ENCODE results near the gene GRK5.

GRK5 gene

DNA sequence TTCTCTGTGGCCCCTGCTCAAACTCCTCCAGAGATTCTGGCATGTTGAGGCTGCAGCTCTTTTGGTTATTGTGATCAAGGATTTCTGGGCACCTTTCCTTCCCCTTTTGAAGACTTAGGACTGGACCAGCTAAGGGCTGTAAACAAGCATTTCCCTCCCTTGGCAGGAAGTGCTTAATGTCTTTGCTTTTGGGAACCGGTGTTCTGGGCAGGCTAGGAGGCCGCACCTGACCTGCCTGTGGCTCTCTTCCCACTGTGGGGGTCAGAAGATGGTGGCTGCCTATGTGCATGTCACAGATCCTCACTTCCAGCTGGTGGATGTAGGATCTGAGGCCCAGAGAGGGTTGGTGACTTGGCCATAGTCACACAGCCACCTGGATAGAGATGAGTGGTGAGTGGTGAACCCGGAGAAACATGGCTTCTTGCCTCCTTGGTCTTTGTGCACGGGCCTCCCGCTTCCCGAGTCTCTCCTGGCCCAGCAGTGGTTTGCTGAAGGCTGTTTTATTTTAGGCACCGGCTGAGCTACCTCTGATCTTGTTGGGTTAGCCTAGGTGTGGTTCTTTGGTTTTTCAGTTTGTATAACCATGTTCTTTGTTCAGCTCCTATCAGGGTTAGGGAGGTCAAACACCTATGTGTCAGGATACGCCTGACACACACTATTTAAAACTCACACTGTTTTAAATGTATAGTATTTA lies 82.0 kb downstream of the GRK5 start:
- no peak for TF ChIP-seq POLR2A (IDR thresholded peaks at IDR 0.05; ENCODE audit: low read length)
- TF ChIP-seq GATA1 (IDR thresholded peaks at IDR 0.05; ENCODE audit: low read depth, low read length), result no peak
- no peak for DNase-seq

DNA sequence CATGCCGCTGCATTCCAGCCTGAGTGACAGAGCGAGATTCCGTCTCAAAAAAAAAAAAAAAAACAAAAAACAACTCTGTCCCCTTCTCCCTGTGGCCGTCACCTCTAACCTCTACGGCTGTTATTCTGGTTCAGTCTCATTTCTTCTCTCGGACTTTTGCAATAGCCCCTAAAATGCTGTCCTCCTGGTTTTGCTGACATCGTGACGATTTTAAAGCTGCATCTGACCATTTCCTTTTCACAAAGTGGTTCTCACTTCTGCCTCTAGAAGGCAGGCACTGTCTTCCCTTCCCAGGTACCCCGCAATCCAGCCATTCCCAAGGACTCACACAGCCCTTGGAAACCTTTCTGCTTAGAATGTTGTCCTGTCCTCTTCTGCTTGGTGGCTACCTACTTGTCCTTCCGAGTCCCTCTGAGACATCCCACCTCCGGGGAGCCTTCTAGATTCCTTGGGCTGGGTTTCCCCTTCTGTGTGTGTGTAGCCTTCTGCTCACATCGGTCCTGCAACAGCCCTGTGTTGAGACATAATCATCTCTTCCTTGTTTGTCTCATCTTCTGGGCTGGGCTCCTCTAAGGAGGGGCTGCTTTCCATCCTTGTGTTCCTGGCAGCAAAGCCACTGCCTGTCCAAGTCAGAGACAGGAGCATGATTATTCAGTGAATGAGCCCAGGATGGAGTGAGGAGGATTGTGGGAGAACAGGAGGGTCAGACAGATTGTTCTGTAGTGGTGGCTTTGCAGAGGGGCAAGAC lies 83.1 kb downstream of the GRK5 start:
- no peak for DNase-seq
- no peak for TF ChIP-seq GATA1 (IDR thresholded peaks at IDR 0.05; ENCODE audit: low read depth, low read length)
- no peak for TF ChIP-seq POLR2A (IDR thresholded peaks at IDR 0.05; ENCODE audit: low read length)

DNA sequence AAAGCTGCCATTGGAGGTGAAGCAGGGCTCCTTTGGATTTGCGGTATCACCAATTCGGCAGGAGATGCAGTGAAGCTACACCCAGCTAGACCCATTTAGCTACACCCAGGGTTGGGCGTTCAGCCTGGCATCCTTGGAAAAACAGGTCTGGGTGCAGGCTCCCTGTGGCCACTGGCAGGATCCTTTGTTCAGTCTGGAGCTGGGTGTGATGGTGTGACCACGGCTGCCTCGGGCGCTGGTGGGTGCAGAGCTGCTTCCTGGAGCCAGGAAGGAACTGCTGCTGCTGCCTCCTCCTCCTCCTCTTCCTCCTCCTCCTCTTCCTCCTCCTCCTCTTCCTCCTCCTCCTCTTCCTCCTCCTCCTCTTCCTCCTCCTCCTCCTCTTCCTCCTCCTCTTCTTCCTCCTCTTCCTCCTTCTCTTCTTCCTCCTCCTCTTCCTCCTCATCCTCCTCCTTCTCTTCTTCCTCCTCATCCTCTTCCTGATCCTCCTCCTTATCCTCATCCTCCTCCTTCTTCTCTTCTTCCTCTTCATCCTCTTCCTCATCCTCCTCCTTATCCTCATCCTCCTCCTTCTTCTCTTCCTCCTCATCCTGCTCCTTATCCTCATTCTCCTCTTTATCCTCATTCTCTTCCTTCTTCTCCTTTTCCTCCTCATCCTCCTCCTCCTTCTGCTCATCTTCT lies 84.0 kb downstream of the GRK5 start:
- TF ChIP-seq POLR2A (IDR thresholded peaks at IDR 0.05; ENCODE audit: low read length), result no peak
- no peak for DNase-seq

DNA sequence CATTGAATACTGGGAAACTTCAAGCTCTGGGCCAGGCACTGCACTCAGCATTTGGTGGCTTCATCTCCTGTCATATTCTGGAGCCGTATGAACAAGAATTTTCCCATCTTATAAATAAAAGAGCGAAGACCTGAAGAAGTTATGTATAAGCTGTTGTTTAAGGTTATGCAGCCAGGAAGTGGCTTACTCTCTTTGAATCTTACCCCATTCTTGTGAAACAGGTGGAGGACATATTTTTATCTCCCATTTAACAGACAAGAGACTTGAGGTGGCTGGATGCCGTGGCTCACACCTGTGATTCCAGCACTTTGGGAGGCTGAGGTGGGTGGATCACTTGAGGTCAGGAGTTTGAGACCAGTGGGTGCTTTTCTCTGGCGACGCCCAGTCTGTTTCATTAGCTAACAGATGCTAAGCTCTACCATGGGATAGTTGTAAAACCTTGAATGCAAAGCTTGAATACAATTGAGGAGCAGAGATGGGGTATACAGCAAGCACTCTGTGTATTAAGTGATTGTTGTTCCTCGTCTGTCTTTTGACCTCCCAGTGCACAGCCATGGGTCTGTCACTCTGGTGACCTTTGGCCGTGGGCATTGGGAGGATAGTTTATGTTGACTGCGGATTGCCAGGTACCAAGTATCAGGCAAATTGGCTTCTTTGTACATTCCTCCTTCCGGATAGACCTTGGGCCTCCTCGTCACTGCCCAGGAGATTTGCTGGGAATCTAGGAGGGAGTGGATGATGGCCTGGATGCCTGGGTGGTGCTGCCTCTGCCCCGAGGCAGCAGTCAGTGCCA lies 85.8 kb downstream of the GRK5 start:
- TF ChIP-seq POLR2A (IDR thresholded peaks at IDR 0.05; ENCODE audit: low read length) (no peak), GATA1 (IDR thresholded peaks at IDR 0.05; ENCODE audit: low read depth, low read length) (no peak)
- no peak for DNase-seq

DNA sequence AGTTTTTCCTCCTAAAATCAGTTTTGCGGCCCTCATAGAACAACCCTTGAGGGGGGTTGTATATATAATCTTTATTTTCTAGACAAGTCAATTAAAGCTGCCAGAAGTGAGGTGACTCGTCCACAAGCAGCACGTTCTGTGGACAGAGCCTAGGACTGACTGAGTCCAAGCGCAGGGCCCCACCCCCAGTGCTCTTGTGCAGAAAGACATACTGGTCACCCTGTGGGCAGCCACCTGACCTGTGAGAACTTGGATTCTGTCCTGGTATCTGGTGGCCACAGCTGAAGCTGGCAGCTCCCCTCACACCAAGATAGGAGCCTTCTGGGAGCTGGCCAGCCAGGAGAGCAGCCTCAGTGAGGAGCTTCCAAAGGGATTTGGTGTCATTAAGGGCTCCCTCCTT lies 89.3 kb downstream of the GRK5 start:
- TF ChIP-seq POLR2A (IDR thresholded peaks at IDR 0.05; ENCODE audit: low read length), result no peak
- TF ChIP-seq GATA1 (IDR thresholded peaks at IDR 0.05; ENCODE audit: low read depth, low read length), result no peak
- no peak for DNase-seq

DNA sequence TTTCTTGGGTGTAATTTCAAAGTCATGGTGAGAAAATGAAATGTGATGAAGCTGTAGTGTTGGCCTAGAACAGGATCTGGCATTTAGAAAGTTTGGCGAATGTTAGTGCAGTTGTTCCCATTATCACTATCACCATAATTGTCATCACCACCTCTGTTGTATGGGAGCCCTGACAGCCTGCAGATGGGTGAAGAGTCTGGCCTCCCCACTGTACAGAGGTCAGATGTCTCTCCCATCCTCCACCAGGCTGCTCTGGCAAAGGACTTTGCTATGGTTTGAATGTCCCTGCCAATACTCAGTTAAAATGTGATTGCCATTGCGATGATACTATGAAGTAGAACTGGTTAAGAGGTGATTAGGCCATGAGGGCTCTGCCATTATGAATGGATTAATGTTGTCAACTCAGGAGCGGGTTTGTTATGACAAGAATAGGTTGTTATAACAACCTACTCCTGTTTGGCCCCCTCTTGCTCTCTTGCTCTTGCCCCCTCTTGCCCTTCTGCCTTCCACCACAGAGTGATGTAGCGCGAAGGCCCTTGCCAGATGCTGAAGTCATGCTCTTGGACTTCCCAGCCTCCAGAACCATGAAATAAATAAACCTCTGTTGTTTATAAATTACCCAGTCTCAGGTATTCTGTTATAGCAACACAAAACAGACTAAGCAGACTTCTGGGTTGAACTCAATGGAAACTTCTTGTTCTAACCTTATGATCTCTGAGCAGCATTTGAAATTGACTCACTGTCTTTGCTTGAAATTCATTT lies 90.0 kb downstream of the GRK5 start:
- TF ChIP-seq GATA1 (IDR thresholded peaks at IDR 0.05; ENCODE audit: low read depth, low read length) (no peak), POLR2A (IDR thresholded peaks at IDR 0.05; ENCODE audit: low read length) (no peak)
- DNase-seq, result no peak

DNA sequence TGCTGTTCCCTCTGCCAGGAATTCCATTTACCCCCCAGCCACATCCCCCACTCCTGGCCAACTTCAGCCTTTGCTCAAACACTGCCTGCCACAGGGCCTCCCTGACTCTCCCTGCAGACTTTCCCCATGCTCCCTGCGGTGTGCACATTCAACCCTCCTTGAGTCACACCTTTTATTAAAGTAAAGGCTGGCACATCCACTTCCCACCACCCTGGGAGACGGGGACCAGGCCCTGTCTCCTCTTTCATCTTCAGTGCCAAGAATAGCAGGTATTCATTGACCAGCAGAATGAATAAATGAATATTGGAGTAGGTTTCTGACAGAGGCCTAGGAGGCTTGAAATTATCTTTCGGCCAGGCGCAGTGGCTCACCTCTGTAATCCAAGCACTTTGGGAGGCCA lies 91.4 kb downstream of the GRK5 start:
- no peak for DNase-seq
- TF ChIP-seq GATA1 (IDR thresholded peaks at IDR 0.05; ENCODE audit: low read depth, low read length), result no peak
- TF ChIP-seq POLR2A (IDR thresholded peaks at IDR 0.05; ENCODE audit: low read length), result no peak

DNA sequence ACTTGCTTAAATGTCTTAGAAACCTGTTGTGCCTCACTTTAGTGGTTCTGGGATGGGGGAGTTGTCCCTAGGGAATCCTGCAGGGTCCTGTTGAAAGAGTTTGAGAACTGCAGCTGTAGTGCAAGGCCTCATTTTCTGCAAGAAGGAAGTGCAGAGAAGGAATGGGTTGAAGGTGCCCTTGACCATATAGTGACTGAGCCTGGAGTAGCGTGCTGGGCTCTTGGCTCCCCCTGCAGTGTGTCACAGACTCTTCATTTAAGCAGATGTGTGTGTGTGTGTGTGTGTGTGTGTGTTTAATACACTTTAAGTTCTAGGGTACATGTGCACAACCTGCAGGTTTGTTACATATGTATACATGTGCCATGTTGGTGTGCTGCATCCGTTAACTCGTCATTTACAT lies 92.2 kb downstream of the GRK5 start:
- DNase-seq, result peak; percentile 31 to 54
- TF ChIP-seq GATA1 (IDR thresholded peaks at IDR 0.05; ENCODE audit: low read depth, low read length), result no peak
- TF ChIP-seq POLR2A (IDR thresholded peaks at IDR 0.05; ENCODE audit: low read length), result no peak

GRCh38 chr10:119301397-119301796 lies 94.0 kb downstream of the GRK5 start:
- no peak for TF ChIP-seq POLR2A (IDR thresholded peaks at IDR 0.05; ENCODE audit: low read length)
- no peak for TF ChIP-seq GATA1 (IDR thresholded peaks at IDR 0.05; ENCODE audit: low read depth, low read length)
- DNase-seq, result no peak

DNA sequence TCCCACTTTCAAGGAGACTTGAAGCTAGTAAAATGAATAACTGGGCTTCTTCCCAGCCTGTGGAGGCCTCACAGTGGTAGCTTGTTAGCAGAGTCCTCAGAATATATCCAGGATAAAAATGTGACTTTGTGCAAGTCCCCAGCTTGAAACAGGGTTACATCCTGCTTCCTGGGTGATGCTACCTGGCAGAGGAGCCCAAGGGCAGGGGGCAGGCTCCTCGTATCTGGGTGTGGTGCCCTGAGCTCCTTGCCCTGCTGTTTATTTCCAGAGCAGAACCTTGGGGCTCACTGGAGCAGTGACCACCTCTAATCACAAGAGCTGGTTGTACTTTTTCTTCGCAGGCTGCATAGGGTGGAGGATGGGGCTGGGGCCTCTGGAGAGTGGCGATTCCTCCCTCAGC lies 94.8 kb downstream of the GRK5 start:
- DNase-seq, result no peak
- TF ChIP-seq POLR2A (IDR thresholded peaks at IDR 0.05; ENCODE audit: low read length) (no peak), GATA1 (IDR thresholded peaks at IDR 0.05; ENCODE audit: low read depth, low read length) (no peak)

DNA sequence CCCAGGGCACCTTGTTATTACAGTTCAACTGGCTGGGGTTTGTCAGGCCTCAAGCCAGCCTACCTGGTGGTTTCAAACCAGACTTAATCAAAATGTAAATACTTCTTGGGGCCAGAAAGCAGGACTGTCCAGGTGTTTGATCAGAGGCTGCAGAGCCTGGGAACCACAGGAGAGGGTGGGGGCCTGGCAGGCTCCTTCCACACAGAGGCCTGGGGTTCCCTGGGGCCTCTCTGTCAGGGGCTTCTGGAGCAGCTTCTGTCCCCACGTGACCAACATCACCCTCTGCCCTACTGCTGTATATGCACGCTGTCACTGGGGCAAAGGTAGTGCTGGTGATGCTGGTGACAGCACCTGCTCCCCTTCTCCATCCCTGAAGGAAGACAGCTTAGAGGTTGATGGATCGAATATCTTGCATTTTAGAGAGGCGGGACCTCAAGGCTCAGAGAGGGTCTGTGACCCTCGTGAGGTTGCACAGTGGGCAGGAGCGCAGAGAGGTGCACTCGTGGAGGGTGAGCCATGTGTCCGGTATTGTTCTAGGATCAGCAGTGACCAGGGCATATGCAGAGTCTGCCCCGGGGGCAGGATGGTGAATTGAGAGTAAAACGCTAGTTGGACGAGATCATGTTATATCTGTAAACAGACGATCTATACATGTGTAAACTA lies 95.4 kb downstream of the GRK5 start:
- TF ChIP-seq POLR2A (IDR thresholded peaks at IDR 0.05; ENCODE audit: low read length) (no peak), GATA1 (IDR thresholded peaks at IDR 0.05; ENCODE audit: low read depth, low read length) (no peak)
- DNase-seq, result no peak

DNA sequence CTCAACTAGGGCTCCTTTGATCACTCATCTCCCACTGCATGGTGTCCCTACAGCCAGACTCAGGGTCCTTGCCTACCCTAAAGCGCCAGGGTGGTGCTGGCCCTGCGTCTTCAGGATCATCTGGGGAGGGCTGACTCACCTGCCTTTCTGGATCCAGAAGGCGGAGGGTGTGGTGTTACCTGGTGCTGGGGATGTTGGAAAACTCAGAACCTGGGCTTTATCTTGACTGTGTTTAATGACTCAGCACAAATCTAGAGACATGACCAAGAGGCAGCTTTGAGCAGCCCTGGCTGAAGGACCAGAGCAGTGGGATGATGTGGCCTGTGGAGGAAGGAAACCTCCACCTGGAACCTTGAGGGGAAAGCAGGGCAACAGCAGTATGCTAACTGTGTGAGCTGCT lies 96.5 kb downstream of the GRK5 start:
- TF ChIP-seq GATA1 (IDR thresholded peaks at IDR 0.05; ENCODE audit: low read depth, low read length), result no peak
- TF ChIP-seq POLR2A (IDR thresholded peaks at IDR 0.05; ENCODE audit: low read length), result no peak
- DNase-seq, result no peak

- no peak for TF ChIP-seq POLR2A (IDR thresholded peaks at IDR 0.05; ENCODE audit: low read length)
- no peak for TF ChIP-seq GATA1 (IDR thresholded peaks at IDR 0.05; ENCODE audit: low read depth, low read length)
- no peak for DNase-seq
These were observed 97.2 kb downstream of the GRK5 start for GRCh38 chr10:119304541-119304940.

All from erythroblast (primary cell).